HG03432 (cell line): ENCODE data around the gene ASB10.

ENCODE experiments used
- ATAC-seq: cut with Tn5 transposase; IDR thresholded peaks from one replicate; pipeline ENCODE4 v1.9.1; 2021; ENCODE audit warnings: mild to moderate bottlenecking, moderate library complexity; ENCODE audit not compliant: unreplicated experiment

The ASB10 gene

DNA sequence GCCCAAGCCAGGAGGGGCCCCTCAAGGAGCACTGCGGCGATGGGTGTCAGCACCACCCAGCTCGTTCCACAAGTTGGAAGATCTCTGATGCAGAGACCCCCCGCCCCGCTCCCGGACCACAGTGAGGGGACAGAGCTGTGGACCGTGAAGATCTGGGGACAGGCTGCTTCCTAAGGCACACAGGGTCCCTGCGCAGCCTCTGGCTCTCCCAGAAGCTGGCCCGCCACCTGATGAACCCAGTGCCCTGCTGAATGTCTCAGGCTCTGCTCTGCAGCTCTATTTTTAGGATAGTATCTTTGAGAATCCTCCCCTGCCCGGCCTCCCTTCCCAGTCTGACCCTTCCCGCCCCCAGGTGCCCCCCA is 49.3 kb downstream of the ASB10 start:
- ATAC-seq: no peak

DNA sequence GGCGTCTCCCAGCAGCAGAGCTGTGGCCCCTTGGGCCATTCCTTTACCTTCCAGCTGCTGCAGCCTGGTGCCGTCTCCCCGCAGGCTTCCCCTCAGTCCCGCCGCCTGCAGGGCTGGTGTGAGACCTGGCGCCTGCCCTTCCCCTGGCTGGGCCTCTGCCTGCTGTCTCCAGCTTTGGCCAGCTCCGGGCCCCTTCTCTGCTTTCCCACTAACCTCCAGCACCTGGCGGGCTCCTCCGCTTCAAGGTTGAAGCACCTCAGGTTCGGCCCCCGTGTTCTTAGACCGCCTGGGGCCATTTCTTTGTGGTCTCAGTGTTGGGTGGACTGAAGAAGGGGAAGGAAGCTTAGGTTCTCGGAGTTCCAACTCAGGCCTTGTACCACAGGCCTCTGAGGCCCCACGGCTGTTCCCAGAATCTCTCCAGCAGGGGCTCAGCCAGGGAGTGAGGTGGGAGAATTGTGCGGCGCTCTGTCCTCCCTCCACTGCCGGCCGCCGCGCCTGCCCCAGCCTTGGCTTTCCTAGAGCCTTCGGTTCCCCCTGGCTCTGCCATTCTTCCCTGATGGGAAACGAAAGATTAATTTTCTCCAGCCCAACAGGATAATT is 49.9 kb downstream of the ASB10 start:
- ATAC-seq: no peak

GRCh38 chr7:151135866-151136843 is 50.9 kb downstream of the ASB10 start:
- ATAC-seq: no peak

DNA sequence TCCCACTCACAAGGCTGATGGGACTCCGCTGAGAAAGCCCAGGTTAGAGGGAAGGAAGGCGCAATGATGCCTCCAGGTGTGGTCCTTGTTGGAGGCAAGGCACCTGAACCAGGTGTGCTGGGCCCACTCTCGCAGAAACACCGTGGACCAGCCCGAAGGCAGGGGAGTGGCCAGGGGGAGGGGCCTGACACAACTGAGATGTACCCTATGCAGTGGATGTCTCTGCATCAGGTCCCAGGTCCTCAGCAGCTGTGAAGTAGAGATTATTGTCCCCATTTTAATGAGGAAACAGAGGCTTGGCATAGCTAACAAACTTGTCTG is 51.6 kb downstream of the ASB10 start:
- no peak for ATAC-seq

DNA sequence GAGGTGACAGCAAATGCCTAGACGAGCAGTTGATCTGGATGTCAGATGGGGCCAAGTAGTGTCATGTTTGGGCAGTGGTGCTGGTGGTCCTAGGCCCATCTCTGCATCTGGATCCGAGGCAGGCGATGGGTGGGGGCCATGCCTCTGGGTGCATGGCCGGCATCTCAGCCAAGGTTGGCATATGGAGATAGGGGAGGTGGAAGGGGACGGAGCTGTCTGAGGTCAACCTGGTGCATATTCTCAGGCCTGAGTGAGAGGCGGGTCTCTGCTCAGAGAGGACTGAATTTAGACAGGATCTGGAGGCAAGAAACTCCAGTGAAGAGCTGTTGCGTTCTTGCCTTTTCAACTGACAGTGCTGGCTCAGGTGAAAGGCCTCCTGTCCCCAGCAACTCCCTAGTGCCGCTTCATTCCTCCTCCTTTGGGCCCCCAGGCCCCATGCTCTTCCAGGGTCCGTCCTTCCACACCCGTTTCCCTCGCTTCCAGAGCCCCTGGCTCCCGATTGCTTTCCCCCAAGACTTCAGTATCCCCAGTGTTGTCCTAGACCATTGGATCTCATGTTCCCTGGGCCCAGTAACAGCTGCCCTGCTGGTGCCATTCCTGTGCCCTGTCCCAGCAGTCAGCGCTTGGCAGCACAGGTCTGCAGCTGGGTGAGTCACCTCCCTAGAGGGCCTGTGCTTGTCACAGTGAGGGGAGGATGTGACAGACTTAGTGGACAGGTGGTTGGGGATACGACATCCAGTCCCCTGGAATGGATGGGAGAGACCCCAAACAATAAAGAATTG is 52.1 kb downstream of the ASB10 start:
- no peak for ATAC-seq

- no peak for ATAC-seq
These were observed 52.9 kb downstream of the ASB10 start for GRCh38 chr7:151133986-151134742.

GRCh38 chr7:151133266-151133985 is 53.6 kb downstream of the ASB10 start:
- no peak for ATAC-seq

DNA sequence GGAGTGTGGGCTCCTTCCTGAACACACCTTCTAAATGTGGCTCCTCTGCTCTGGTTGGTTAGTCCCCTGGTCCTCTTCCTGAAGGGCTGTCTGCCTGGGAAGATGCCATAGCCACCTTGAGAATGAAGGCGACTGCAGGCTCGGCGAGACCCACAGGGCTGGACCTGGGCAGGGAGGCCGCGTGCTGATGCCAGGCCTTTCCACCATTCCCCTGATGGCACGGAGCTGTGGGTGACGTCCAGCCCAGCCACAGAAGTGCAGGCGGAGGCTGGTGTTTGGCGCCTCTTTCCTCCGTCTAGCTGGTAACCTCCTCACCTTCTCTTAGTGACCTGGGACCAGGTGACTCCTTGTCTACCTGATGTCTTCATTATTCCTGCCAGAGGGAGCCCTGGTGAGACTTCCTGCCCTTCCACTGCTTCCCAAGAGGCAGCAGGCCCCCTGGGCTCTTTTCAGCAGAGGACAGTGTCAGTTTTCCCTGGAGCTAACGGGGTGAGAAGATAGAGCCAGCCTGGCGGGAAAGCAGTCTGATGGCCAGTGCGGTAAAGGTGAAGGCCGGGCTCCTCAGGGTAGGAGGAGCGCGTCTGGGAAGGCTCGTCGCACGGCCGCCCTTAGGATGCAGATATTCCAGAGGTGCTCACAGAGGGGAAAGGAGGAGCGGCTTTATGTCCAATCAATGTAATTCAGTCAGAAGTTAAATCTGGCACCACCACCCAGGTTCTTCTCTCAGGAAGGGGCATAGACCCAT is 54.4 kb downstream of the ASB10 start:
- no peak for ATAC-seq

- no peak for ATAC-seq
These were observed 55.3 kb downstream of the ASB10 start for GRCh38 chr7:151131592-151132293.

DNA sequence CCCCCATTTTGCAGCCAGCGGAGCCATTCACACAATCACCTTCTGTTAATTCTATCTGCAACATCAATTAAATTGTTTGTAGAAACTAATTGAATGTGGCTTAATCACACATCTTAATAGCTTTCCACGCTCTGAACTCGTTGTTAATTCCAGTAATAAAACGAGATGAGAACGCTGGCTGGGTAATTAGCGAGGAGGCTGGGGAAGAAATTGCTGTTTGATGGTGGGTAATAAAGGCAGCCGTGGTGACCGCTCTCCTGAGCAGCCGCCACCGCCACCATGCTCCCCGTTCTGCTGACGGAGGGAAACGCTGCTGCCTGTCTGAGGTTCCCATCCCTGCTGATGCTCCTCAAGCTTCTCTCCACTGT is 55.8 kb downstream of the ASB10 start:
- no peak for ATAC-seq

- ATAC-seq: no peak
These were observed 56.3 kb downstream of the ASB10 start for GRCh38 chr7:151130741-151131157.

GRCh38 chr7:151129960-151130591 is 57.0 kb downstream of the ASB10 start:
- no peak for ATAC-seq

GRCh38 chr7:151129117-151129959 is 57.7 kb downstream of the ASB10 start:
- no peak for ATAC-seq

DNA sequence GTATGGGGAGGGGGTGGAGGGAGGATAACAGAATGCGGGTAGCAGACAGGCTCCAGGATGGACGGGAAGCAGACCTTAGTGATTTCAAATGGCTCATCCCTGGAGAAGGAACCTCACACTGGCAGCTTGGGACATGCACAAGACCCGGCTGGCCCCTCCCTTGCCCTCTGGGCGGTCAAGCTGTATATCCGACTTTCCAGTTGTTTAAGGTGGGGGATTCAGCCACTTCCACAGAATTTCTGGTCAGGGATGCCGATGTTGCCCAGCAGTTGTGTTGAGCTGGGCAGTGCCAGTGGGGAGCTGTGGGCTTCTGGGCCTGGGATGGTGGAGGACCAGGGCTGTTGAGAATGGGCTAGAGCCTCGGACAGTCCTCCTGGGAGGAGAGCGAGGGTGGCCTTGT is 58.3 kb downstream of the ASB10 start:
- no peak for ATAC-seq

DNA sequence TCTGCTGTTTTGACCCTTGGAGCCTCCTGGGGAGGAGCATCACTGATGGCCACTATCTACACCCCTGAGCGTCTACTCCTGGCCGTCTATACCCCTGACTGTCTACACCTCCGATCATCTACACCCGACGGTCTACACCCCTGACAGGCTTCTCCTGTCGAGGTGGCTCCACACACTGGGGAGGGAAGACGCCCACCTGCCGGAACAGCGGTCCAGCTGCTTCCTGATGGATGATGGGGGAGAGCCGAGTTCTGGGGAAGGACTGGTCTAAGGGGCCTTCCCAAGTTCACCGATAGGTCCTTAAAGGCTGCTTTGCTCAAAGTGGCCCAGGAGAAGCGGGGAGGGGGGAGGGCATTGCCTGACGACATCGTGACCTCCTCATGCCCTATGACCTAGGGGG is 58.9 kb downstream of the ASB10 start:
- no peak for ATAC-seq

DNA sequence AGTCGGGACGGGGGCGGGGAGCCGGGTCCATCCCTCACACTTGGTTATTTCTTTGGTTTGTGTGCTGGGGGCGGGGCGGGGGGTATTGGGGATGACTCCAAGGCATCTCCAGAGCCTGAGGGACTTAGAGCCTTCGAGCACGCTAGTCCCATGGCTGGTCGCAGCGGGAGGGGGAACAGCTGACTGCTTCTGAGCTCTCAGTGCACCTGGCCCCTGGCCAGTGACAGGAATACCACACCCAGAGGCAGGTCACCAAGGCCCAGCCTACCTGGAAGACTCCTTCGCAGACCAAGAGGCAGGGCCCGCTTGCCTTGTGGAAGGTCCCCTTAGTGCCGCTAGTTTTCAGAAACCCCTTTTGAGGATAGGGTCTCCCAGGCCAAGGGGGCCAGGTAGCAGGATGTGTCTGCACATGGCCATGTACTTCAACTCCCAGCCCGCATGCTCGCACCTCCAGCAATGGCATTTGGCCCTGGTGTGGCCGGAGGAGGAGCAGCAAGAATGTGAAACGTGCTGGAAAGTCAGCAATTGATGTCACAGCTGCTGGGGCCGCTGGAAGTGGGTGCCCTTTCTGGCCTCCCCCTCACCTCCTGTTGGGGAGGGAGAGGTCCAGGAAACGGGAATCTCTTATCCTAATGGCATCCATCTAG is 60.4 kb downstream of the ASB10 start:
- ATAC-seq: no peak

DNA sequence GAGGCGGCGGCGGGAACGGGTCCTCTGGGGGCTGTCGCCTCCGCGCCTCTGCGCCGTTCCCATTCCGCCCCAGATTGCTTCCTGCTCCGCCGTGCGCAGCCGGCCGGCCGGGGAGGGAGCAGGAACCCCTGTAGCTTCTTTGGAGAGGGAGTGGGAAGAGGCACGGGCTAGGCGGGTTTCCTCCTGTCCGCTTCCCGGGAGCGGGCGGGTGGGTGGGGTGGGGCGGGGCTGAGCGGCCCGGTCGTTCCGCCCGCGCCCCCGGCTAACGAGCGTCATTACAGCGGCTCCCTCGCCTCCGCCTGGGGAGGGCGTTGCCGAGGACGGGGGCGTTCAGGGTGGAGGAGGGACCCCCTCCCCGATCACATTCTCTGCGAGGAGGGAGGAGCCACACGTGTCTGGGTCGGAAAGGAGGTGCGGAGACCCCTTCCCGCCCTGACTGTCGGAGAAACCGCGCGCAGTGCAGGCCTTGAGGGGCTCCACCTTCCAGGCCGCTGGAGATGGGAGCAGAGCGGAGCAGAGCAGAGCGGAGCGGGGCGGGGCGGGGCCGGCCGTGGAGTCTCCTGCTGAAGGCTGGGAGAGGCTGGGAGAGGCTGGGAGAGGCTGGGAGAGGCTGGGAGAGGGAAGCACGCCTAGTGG is 61.1 kb downstream of the ASB10 start:
- ATAC-seq: no peak
